ENCODE results near the gene PRDM4. TPM values are rescaled to one million over a fixed set of nuclear protein-coding genes. Genes with fewer than 3 reads are reported as not detected.
A peak's percentile ranks its signal among the peaks of the same experiment; 100 is the strongest.
"Not testable (repeated sequence)": the region's sequence is repeated elsewhere in the genome, so short reads cannot be mapped to it uniquely, and the experiment has no call there.

Gene PRDM4
- total RNA-seq, 1 donor from 2014 or later, result 12.5 TPM

DNA sequence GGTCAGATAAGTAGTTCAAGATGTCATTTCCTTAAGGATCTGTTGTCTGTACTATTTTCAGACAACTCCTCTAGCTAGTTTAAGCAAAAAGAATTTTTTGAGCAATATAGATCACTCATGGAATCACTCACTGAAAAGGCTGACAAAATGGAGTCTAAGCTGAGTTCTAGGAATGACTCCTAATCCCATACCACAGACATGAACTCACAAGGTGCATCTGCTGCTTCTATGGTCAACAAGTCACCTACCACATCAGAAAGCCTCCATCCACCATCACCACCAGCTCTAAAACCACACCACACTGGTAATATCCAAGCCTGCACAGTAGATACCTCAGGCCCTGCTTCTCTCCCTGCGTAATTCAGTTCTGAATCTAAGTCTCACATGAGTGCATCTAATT is 42.3 kb downstream of the PRDM4 start:
- ATAC-seq (no peak), DNase-seq (no peak)
- intact Hi-C loops (cut with micrococcal nuclease), result no loop called here

DNA sequence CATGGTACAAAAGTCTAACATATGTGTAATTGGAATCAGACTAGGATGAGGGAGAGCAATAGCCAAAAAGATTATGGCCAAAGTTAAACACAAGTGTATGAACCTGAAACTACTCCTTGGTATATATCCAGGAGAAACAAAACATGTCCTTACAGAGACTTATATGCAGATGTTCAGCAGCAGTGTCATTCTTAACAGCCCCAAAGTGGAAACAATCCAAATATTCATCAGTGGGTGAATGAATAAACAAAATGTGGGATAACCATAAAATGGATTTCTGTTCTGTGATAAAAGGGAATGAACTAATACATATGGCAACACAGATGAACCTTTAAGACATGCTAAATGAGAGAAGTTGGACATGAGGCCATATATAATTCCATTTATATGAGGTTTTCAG is 45.2 kb downstream of the PRDM4 start:
- no peak for DNase-seq

DNA sequence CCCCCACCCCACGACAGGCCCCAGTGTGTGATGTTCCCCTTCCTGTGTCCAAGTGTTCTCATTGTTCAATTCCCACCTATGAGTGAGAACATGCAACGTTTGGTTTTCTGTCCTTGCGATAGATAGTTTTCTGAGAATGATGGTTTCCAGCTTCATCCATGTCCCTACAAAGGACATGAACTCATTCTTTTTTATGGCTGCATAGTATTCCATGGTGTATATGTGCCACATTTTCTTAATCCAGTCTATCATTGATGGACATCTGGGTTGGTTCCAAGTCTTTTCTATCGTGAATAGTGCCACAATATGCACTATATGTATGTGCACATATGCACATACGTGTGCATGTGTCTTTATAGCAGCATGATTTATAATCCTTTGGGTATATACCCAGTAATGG is 55.4 kb downstream of the PRDM4 start:
- DNase-seq; intact Hi-C loops (cut with micrococcal nuclease); ATAC-seq: not testable (repeated sequence)

More for the DNA sequence above, 45.2 kb downstream of the PRDM4 start:
- no peak for ATAC-seq
- intact Hi-C loops (cut with micrococcal nuclease), result no loop called here

DNA sequence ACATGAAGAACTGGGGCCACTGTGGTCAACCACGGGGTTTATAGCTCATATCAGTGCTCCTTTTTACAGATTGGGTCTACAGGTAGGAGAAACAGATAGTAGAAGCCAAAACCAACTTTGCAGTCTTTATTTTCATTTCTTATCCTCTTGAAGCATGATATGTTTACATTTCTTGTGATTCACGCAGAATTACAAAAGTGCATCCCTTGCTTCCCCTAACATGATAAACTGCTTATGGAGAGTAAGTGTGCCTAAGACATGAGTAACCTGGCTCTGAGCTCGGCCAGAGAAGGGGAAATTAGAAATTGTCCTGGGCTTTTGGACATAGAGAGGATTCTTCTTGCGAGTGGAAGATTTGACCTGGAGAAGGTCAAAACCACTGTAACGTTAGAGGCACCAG is 56.9 kb downstream of the PRDM4 start:
- DNase-seq, result no peak
- no peak for ATAC-seq
- intact Hi-C loops (cut with micrococcal nuclease), result no loop called here

DNA sequence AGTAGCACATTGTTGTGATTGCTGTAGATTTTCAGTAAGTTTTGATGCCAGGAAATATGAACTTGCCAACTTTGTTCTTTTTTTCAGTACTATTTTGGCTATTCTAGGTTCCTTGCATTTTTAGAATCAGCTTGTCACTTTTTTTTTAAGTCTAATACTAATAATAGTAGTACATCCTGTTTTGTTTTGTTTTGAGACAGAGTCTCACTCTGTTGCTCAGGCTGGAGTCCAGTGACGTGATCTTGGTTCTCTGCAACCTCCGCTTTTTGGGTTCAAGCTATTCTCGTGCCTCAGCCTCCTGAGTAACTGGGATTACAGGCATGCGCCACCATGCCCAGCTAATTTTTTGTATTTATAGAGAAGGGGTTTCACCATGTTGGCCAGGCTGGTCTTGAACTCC is 58.8 kb downstream of the PRDM4 start:
- no peak for ATAC-seq
- intact Hi-C loops (cut with micrococcal nuclease), result no loop called here
- DNase-seq, result no peak

DNA sequence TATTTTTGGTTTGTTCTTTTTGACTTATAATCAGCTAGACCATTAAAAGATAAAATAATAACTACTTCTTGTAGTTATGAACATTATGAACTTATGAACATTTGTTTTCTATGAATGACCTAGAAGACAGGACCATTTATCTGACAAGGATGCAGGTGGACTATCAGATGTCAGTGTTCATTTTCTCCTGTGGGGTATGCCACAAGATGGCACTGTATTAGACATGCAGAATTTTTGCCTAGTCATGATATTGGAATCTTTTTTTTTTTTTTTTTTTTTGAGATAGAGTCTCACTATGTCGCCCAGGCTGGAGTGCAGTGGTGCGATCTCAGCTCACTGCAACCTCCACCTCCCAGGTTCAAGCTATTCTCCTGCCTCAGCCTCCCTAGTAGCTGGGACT is 65.2 kb downstream of the PRDM4 start:
- DNase-seq; ATAC-seq; intact Hi-C loops (cut with micrococcal nuclease): not testable (repeated sequence)

DNA sequence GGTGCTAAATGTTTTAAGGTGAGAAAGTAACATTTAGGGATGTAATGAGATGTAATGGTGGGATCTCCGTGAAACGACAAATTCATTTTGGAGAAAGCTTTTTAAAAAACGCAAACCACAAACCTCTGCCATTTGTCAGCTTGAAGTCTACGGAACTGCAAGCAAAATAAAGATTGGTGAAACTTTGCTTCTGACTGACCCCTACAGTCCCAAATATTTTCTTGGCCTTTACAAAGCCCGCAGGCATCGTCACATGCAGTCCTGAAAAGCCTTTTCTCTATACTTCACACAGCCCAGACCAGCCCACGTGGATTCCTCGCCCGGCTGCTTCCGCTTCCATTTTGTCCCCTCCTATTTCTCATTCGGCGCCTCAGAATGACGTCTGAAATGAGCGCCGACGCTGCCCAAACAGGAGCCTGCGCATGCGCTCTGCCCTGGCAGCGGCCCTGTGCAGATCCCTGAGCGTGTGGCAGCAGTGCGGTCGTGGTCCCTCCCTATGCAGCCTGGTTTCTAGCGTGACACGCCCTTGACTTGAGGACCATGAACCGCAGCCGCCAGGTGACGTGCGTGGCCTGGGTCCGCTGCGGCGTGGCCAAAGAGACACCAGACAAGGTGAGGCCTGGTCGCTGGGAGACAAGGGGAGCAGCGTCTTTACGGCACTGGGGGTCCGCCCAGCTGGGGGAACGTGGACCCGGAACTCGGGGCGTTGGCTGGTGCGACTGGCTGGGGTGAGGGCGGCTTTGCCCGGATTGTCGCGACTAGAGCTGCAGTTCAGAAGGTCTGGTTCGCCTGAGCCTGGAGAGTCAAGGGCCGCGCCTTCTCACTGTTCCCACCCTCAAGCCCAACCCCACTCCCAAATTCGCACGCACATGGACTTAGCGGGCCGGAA is 75.3 kb downstream of the PRDM4 start, which contains the start of gene PWP1:
Gene PWP1 (plus strand): TSS at position 440 of the 889 bp plus-strand sequence. CDS start 101 bp downstream, at position 541.
- intact Hi-C loops (cut with micrococcal nuclease), result no loop called here
- ATAC-seq (peak; percentile 98), DNase-seq (peak; percentile 98)

DNA sequence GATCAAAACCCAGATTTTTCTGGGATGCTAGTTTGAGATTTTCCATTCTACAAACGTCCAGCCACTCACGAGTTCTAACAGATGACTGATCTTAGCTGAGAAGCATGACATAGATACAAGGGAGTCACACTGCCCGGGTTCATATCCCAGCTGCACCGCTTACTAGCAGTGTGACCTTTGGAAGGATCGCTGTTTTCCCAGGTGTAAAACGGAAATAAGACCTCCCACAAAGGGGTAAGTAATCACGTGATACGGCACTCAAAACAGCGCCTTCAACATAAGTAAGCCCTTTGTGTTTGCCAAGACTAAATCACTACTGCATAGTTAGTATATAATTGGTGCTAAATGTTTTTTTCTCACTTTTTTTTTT is 76.0 kb downstream of the PRDM4 start:
- DNase-seq (no peak), ATAC-seq (no peak)
- intact Hi-C loops (cut with micrococcal nuclease), result no loop called here

DNA sequence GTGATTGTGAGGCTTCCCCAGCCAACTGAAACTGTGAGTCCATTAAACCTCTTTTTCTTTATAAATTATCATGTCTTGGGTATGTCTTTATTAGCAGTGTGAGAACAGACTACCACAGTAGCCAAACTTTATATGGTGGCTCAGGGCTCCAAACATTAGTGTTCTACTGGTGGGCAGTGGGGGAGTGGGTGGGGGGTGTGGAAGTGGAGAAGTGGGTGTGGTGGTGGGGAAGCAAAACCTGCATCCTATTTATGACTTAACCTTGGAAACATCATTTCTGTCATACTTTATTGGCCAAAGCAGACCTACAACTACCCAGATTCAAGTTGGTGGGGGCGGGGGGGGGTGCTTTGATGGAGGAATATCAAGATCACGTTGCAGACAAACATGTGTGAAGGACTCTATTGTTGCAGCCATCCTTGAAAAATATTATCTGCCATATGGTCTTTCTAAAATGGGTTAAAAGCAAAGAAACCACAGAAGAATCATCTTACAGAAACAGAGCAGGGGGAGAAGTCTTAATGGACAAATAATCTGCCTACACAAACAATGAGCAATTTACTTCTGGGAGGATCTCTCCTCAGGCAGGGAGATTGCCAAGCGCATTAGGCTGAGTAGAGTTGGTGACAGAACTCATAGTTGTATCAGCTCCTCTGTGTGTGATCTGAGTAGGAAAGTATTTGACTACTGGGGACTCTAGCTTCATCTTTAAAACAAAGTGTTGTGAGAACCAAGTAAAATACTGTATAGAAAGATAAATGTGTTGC is 76.7 kb downstream of the PRDM4 start:
- no peak for DNase-seq
- no peak for ATAC-seq
- intact Hi-C loops (cut with micrococcal nuclease), result no loop called here

Other genes with a start within 250 kb of the PRDM4 start
- gene PWP1, start 75.3 kb downstream of the PRDM4 start, total RNA-seq, result 12.0 TPM
- not detected for gene ASCL4, start 13.6 kb upstream of the PRDM4 start, total RNA-seq

Measured in left ventricle myocardium superior (tissue), 1 donor.